Vagina (tissue), 2 donors: Measurements from ENCODE around the gene PHB1.

Experiments used
- POLR2A ChIP-seq, 2 donors: fragments of 450-650 bp; IDR thresholded peaks; one replicate each; pipeline ENCODE4 v1.6.1; 2017; ENCODE audit warnings: antibody characterized with exemption in 2 of 2, mild to moderate bottlenecking in 2 of 2, moderate library complexity in 2 of 2
- POLR2AphosphoS5 ChIP-seq, 2 donors: sonication (generic); formaldehyde crosslinking; IDR thresholded peaks; one replicate each; pipeline ENCODE4 v1.9.0; 2017; ENCODE audit warnings: antibody characterized with exemption in 2 of 2, mild to moderate bottlenecking in 2 of 2, low read depth in 1 of 2; ENCODE audit not compliant: insufficient read depth in 1 of 2
- TF ChIP-seq, protein P1 (sequence below), 3 experiments: fragments of 450-650 bp in 2 of 3; fragments of 200-600 bp in 1 of 3; sonication (generic) in 1 of 3; IDR thresholded peaks; one replicate each; pipeline ENCODE4 v1.5.1; 2017 to 2019; ENCODE audit warnings: antibody characterized with exemption in 3 of 3, mild to moderate bottlenecking in 2 of 3, moderate library complexity in 2 of 3

DNA sequence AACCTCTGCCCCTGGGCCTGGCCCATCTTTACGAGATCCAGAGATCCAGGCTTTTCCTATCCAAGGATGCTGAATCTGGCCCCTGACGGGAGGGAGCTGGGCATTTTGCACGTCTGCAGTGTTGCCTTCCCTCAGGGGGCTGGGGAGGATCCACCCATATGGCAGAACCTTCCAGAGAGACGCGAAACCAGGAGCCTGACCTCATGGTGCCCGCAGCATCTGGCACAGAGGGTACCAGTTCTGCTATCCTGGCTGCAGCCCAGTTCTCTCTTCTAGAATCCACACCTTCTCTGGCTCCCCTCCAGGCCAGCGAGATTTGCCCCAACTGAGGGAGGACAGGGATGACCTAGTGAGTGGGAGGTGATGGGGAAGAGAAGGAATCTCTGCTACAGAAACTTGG lies 32.1 kb downstream of the PHB1 start:
- TF ChIP-seq POLR2A (IDR thresholded peaks at IDR 0.05), result no peak
- TF ChIP-seq, protein P1, sequence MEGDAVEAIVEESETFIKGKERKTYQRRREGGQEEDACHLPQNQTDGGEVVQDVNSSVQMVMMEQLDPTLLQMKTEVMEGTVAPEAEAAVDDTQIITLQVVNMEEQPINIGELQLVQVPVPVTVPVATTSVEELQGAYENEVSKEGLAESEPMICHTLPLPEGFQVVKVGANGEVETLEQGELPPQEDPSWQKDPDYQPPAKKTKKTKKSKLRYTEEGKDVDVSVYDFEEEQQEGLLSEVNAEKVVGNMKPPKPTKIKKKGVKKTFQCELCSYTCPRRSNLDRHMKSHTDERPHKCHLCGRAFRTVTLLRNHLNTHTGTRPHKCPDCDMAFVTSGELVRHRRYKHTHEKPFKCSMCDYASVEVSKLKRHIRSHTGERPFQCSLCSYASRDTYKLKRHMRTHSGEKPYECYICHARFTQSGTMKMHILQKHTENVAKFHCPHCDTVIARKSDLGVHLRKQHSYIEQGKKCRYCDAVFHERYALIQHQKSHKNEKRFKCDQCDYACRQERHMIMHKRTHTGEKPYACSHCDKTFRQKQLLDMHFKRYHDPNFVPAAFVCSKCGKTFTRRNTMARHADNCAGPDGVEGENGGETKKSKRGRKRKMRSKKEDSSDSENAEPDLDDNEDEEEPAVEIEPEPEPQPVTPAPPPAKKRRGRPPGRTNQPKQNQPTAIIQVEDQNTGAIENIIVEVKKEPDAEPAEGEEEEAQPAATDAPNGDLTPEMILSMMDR (IDR thresholded peaks at IDR 0.05), result no peak
- no peak for TF ChIP-seq POLR2AphosphoS5 (IDR thresholded peaks at IDR 0.05; ENCODE audit: insufficient read depth in 1 of 2, low read depth in 1 of 2)
